SK-MEL-5 (cell line): ENCODE results near the gene NTMT2. TPM values are rescaled to one million over a fixed set of nuclear protein-coding genes. Genes with fewer than 3 reads are reported as not detected.
"Not testable (repeated sequence)": the region's sequence is repeated elsewhere in the genome, so short reads cannot be mapped to it uniquely, and the experiment has no call there.

ENCODE experiments used
- DNase-seq: peaks from one replicate; pipeline ENCODE4 v3.0.0-alpha.2; 2016; ENCODE audit warnings: low read depth, low spot score
- in situ Hi-C: cut with HindIII; loops from 2 replicates; pipeline ENCODE4 v1.10.0; 2016; ENCODE audit warnings: low sequenced_read_pairs, high pct_unique_total_duplicates, low pct_unique_long_range_greater_than_20kb
- polyA plus RNA-seq, 2 experiments: library from polyadenylated mRNA; depleted of rRNA; stranded (reverse); fragments of >200 nt; gene quantifications; 2 replicates each; pipeline ENCODE4 v1.2.3, GENCODE V29; 2015
- total RNA-seq: library from RNA; depleted of rRNA; stranded (reverse); fragments of >200 nt; shearing (Covaris generic); gene quantifications from 2 replicates; pipeline ENCODE4 v1.2.3, GENCODE V29; 2014; rRNA removed

Gene NTMT2
- not detected in 2 replicates for total RNA-seq
- polyA plus RNA-seq (2015; cell fraction: cytosol; rRNA removed), result not detected in 2 replicates
- not detected in 2 replicates for polyA plus RNA-seq (2015; cell fraction: nucleus; rRNA removed)

GRCh38 chr1:170145770-170146676 is at the start of gene NTMT2:
NTMT2 (plus strand) TSS chr1:170145959; CDS start chr1:170146108, 149 bp downstream.
- peak; percentile 77 for DNase-seq
- in situ Hi-C loops, result no loop called here

GRCh38 chr1:170095976-170096748 is 49.6 kb upstream of the NTMT2 start:
- in situ Hi-C loops, result no loop called here
- no peak for DNase-seq

GRCh38 chr1:170096806-170097340 is 48.9 kb upstream of the NTMT2 start:
- in situ Hi-C loops, result no loop called here
- DNase-seq, result no peak

- in situ Hi-C loops, result no loop called here
- DNase-seq, result no peak
Measured at GRCh38 chr1:170097449-170097948, 48.3 kb upstream of the NTMT2 start.

GRCh38 chr1:170113140-170113539 is 32.6 kb upstream of the NTMT2 start:
- DNase-seq, in situ Hi-C loops: not testable (repeated sequence)

GRCh38 chr1:170114906-170115305 is 30.9 kb upstream of the NTMT2 start:
- no peak for DNase-seq
- in situ Hi-C loops, result no loop called here

- DNase-seq, result no peak
- in situ Hi-C loops, result no loop called here
Measured at GRCh38 chr1:170122366-170122765, 23.4 kb upstream of the NTMT2 start.

- DNase-seq, result no peak
Measured at GRCh38 chr1:170125269-170125668, 20.5 kb upstream of the NTMT2 start.

GRCh38 chr1:170126696-170127095 is 19.1 kb upstream of the NTMT2 start:
- peak; percentile 39 for DNase-seq
- in situ Hi-C loops, result no loop called here

More at GRCh38 chr1:170125269-170125668, 20.5 kb upstream of the NTMT2 start:
- in situ Hi-C loops, result no loop called here

- in situ Hi-C loops, result no loop called here
- no peak for DNase-seq
Measured at GRCh38 chr1:170131450-170131849, 14.3 kb upstream of the NTMT2 start.

GRCh38 chr1:170131984-170132383 is 13.8 kb upstream of the NTMT2 start:
- in situ Hi-C loops, result no loop called here
- DNase-seq, result no peak

- no peak for DNase-seq
- in situ Hi-C loops, result no loop called here
Measured at GRCh38 chr1:170133766-170134495, 11.8 kb upstream of the NTMT2 start.

GRCh38 chr1:170134521-170134920 is 11.2 kb upstream of the NTMT2 start:
- DNase-seq, result no peak
- in situ Hi-C loops, result no loop called here

GRCh38 chr1:170140371-170140770 is 5.4 kb upstream of the NTMT2 start:
- no peak for DNase-seq
- in situ Hi-C loops, result no loop called here

GRCh38 chr1:170145061-170145460 is 698 bp upstream of the NTMT2 start:
- DNase-seq, result no peak
- in situ Hi-C loops, result no loop called here

GRCh38 chr1:170146720-170147263 is 1.0 kb downstream of the NTMT2 start:
- in situ Hi-C loops, result no loop called here
- peak; percentile 55 for DNase-seq

GRCh38 chr1:170149241-170149640 is 3.5 kb downstream of the NTMT2 start:
- DNase-seq, result no peak
- in situ Hi-C loops, result no loop called here
